Ascending aorta (tissue), 2 donors: ENCODE results near the gene TTC36. TPM values are rescaled to one million over a fixed set of nuclear protein-coding genes. Genes with fewer than 3 reads are reported as not detected.

ENCODE experiments used
- DNase-seq, 2 donors: peaks; one replicate each; pipeline ENCODE4 v3.0.0-alpha.2; 2019; ENCODE audit warnings: low spot score in 2 of 2
- H3K27ac ChIP-seq, 2 donors: fragments of 200-600 bp; sonication (generic); one replicate each; pipeline ENCODE4 v1.5.1; 2016 to 2017; ENCODE audit warnings: mild to moderate bottlenecking in 1 of 2
- H3K27me3 ChIP-seq: fragments of 200-600 bp; sonication (generic); one replicate; pipeline ENCODE4 v1.5.1; 2017
- H3K36me3 ChIP-seq, 2 donors: fragments of 200-600 bp; sonication (generic); one replicate each; pipeline ENCODE4 v1.5.1; 2016
- H3K4me1 ChIP-seq, 2 donors: fragments of 200-600 bp; sonication (generic); one replicate each; pipeline ENCODE4 v1.5.1; 2016 to 2017; ENCODE audit warnings: mild to moderate bottlenecking in 1 of 2
- H3K4me3 ChIP-seq, 2 donors: fragments of 200-600 bp; sonication (generic); one replicate each; pipeline ENCODE4 v1.5.1; 2016 to 2017; ENCODE audit warnings: mild to moderate bottlenecking in 1 of 2
- H3K9me3 ChIP-seq, 2 donors: fragments of 200-600 bp; sonication (generic); one replicate each; pipeline ENCODE4 v1.5.1; 2016
- intact Hi-C: fragments of 100-400 bp; cut with DNase I; formaldehyde crosslinking; loops from one replicate; pipeline ENCODE4 v1.15.1; 2023
- total RNA-seq: library from RNA; depleted of rRNA; stranded (reverse); fragments of >200 nt; gene quantifications from one replicate; pipeline ENCODE4 v1.1.0, GENCODE V29; 2016
- TF ChIP-seq, protein P1 (sequence below), 3 experiments: fragments of 200-600 bp in 2 of 3; fragments of 450-650 bp in 1 of 3; sonication (generic) in 2 of 3; IDR thresholded peaks; one replicate each; pipeline ENCODE4 v1.5.1; 2016 to 2019; ENCODE audit warnings: antibody characterized with exemption in 3 of 3, mild to moderate bottlenecking in 1 of 3, moderate library complexity in 1 of 3

Gene TTC36
- total RNA-seq, 1 donor from 2014 or later = 30.4 TPM

DNA sequence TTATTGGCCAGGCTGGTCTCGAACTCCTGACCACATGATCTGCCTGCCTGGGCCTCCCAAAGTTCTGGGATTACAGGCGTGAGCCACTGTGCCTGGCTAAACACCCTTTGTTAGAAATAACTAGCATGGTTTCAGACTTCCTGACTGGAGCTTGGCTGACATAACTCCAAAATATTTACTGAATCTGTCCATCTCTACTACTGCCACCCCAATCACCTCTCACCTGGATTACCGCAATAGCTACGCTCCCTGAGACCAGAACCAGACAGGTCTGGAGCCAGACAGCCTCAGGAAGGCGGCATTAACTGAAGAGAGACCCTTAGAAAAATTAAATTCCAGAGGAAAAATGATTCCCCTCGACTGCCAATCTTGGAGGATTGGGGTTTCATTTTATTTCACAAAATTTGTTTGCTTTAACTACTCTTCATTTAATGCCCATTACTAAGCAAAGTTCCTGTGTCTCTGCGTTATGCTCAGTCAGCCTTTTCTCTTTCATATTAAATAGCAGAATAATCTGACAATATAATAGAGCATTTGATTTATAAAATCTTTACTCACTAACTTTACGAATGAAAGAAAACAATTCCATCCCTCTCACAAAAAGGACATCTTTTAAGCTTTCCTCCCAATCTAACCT is 16.9 kb downstream of the TTC36 start:
- Histone ChIP-seq H3K36me3 (peaks cover 13 to 27% of the 10 kb centered on the region in 2 donors), H3K4me1 (peaks cover 0 to 2% of the 10 kb centered on the region in 2 donors), H3K27me3 (no peaks in the 10 kb centered on the region), H3K4me3 (no peak overlapping the region), H3K27ac (no peak overlapping the region), H3K9me3 (no peaks in the 10 kb centered on the region)
- TF ChIP-seq, protein P1, sequence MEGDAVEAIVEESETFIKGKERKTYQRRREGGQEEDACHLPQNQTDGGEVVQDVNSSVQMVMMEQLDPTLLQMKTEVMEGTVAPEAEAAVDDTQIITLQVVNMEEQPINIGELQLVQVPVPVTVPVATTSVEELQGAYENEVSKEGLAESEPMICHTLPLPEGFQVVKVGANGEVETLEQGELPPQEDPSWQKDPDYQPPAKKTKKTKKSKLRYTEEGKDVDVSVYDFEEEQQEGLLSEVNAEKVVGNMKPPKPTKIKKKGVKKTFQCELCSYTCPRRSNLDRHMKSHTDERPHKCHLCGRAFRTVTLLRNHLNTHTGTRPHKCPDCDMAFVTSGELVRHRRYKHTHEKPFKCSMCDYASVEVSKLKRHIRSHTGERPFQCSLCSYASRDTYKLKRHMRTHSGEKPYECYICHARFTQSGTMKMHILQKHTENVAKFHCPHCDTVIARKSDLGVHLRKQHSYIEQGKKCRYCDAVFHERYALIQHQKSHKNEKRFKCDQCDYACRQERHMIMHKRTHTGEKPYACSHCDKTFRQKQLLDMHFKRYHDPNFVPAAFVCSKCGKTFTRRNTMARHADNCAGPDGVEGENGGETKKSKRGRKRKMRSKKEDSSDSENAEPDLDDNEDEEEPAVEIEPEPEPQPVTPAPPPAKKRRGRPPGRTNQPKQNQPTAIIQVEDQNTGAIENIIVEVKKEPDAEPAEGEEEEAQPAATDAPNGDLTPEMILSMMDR (IDR thresholded peaks at IDR 0.05) = no peak
- intact Hi-C loops = no loop called here
- no peak for DNase-seq

DNA sequence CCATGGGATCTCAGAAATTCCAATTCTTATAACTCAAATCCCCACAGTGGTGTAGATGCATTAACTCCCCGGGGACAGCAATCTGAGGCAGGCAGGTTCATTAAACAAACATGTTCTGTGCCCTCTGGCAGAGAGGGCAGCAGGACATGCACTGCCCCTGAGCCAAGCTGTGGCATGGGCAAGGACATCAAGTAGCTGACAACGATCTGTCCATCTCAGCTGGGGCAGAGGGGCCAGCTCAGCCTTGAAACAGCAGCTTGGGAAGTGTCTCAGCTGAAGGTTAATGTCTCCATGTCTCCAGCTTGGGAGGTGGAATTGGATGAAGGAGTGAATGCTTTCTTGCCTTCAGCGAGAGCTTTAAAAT is 17.4 kb downstream of the TTC36 start:
- Histone ChIP-seq H3K9me3 (no peaks in the 10 kb centered on the region), H3K36me3 (peaks cover 13 to 27% of the 10 kb centered on the region in 2 donors), H3K4me3 (no peak overlapping the region), H3K4me1 (no peaks in the 10 kb centered on the region), H3K27ac (no peak overlapping the region), H3K27me3 (no peaks in the 10 kb centered on the region)
- TF ChIP-seq, protein P1 (IDR thresholded peaks at IDR 0.05) = no peak
- no peak for DNase-seq
- intact Hi-C loops = no loop called here

DNA sequence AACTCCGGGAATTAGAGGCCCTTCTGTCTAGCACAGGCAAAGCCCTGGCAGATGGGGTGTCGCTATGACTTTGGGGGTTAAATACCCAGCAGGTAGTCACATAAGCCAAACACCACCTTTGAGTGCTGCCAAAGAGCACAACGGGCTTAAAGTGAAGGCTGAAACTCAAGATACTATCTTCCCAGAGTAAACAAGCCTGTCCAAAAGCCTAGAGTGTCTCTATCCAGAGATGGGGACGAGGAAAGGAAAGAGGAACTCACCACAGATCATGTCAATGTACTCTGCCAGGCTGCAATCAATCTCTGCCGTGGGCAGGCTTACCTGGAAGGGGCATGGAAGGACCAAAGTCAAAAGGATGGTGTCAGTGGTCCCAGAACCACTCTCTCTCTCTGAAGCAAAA is 18.3 kb downstream of the TTC36 start:
- intact Hi-C loops = no loop called here
- Histone ChIP-seq H3K4me1 (no peaks in the 10 kb centered on the region), H3K9me3 (no peaks in the 10 kb centered on the region), H3K27ac (no peak overlapping the region), H3K27me3 (no peaks in the 10 kb centered on the region), H3K4me3 (no peak overlapping the region), H3K36me3 (peaks cover 13 to 34% of the 10 kb centered on the region in 2 donors)
- TF ChIP-seq, protein P1 (IDR thresholded peaks at IDR 0.05) = no peak
- no peak for DNase-seq

DNA sequence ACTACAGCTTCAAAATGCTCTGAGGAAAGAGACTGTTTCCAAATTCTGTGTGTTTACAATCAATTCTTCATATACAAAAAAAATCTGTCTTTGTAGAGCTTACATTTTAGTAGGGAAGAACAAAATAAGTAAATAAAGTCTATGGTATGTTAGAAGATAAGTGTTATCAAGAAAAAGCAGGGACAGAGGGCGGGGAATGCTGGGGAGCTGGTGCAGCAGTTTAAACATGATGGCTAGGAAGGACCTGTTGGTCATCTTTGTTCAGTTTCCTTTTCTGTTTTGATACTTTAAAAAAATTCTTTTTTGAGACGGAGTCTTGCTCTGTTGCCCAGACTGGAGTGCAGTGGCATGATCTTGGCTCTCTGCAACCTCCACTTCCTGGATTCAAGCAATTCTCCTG is 19.9 kb downstream of the TTC36 start:
- H3K27ac ChIP-seq = no peak overlapping the region
- TF ChIP-seq, protein P1 (IDR thresholded peaks at IDR 0.05) = no peak
- no peak overlapping the region for H3K4me3 ChIP-seq
- intact Hi-C loops = no loop called here
- DNase-seq = no peak
- no peaks in the 10 kb centered on the region for H3K4me1 ChIP-seq
- H3K9me3 ChIP-seq = no peaks in the 10 kb centered on the region
- H3K27me3 ChIP-seq = no peaks in the 10 kb centered on the region
- peaks cover 23 to 48% of the 10 kb centered on the region in 2 donors for H3K36me3 ChIP-seq

DNA sequence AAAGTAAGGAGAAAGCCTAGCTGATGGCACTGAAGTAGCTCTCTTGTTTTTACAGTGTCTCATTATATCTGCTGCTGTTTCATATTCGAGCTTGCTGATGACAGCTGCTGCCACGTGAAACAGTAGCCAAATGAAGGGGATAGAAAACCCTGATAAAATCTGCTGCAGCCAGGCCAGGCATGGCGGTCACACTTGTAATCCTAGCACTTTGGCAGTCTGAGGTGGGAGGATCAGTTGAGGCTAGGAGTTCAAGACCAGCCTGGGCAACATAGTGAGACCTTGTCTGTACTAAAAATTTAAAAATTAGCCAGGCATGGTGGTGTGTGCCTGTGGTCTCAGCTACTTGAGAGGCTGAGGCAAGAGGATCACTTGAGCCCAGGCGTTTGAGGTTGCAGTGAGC is 25.1 kb downstream of the TTC36 start:
- Histone ChIP-seq H3K27me3 (no peaks in the 10 kb centered on the region), H3K4me3 (no peak overlapping the region), H3K36me3 (peaks cover 27 to 73% of the 10 kb centered on the region in 2 donors), H3K9me3 (no peaks in the 10 kb centered on the region), H3K4me1 (no peaks in the 10 kb centered on the region), H3K27ac (no peak overlapping the region)
- DNase-seq = no peak
- intact Hi-C loops = no loop called here
- TF ChIP-seq, protein P1 (IDR thresholded peaks at IDR 0.05) = no peak

DNA sequence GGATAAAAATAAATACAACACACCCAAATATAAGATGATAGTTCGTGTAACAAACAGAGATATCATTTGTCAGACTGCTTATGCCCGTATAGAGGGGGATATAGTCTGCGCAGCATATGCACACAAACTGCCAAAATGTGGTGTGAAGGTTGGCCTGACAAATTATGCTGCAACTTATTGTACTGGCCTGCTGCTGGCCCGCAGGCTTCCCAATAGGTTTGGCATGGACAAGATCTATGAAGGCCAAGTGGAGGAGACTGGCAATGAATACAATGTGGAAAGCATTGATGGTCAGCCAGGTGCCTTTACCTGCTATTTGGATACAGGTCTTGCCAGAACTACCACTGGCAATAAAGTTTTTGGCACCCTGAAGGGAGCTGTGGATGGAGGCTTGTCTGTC is 33.5 kb downstream of the TTC36 start:
- peaks cover 10 to 36% of the 10 kb centered on the region in 2 donors for H3K36me3 ChIP-seq
- no peaks in the 10 kb centered on the region for H3K9me3 ChIP-seq

More for the DNA sequence above, 33.5 kb downstream of the TTC36 start:
- TF ChIP-seq, protein P1 (IDR thresholded peaks at IDR 0.05) = no peak
- intact Hi-C loops = no loop called here
- Histone ChIP-seq H3K4me3 (no peak overlapping the region), H3K4me1 (peaks cover 0 to 5% of the 10 kb centered on the region in 2 donors), H3K27me3 (no peaks in the 10 kb centered on the region), H3K27ac (no peak overlapping the region)
- no peak for DNase-seq
